SKM-1 (cell line): ENCODE measurements around the gene FHOD1.
A peak's percentile ranks its signal among the peaks of the same experiment; 100 is the strongest.

ENCODE experiments used
- DNase-seq: peaks from one replicate; lab custom pipeline; 2025; ENCODE audit not compliant: unreplicated experiment; lab: John Stamatoyannopoulos, UW

The FHOD1 gene

DNA sequence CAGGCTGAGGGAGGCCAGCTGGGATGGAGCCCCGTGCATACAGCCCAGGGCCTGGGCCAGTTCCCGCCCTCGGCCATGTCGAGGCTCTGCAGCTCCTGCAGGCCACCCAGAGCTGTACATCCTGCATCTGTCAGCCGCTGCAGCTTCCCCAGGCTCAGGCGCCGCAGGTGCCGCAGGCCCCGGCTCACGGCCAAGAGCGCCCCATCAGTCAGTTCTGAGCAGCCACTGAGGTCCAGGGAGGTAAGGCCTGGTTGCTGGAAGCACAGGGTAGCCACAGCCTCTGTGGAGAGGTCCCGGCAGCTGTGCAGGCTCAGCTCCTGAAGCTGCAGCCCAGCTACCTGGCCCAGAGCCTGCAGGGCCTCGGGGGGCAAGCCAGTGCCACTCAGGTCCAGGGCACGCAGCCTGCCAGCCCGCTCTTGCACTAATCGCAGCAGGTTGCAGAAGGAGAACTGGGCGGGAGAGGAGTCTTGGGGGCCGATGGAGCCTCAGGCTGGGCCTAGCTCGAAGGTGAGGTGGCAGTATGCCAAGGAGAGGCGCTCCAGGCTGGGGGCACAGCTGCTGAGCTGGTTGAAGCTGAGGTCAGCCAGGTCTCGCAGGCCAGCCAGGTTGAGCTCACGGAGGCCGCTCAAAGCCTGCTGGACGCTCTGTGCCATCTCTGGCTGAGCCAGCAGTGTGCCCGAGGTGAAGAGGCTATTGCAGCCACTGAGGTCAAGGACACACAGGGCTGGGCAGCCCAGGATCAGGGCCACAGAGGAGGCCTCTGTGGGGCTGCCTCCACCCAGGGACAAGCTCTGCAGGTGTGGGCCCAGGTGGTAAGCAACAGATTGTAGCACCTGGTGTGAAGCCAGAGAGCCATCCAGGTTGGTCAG is 37.0 kb downstream of the FHOD1 start:
- DNase-seq: no peak

DNA sequence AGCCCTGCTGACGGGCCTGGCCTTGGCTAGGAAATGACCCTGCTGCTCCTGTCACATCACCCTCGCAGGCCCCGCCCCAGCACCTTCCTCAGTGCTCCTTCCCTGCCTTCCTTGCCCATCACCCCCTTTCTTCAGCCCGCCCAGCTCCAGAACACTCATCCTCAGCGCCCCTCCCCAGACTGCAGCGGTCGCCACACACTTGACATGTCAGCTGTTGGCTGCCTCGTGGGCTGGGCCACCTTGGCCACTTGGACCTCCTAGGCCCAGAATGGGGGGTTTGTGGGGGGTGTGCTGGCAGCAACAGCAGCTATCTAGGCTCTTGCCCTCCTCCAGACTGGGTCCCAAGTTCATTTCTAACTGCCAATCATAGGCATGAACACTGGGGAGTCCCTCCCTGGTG is 37.7 kb downstream of the FHOD1 start:
- no peak for DNase-seq

- no peak for DNase-seq
Observed at GRCh38 chr16:67208154-67208896, 39.0 kb downstream of the FHOD1 start.

GRCh38 chr16:67207249-67208091 is 39.8 kb downstream of the FHOD1 start:
- no peak for DNase-seq

DNA sequence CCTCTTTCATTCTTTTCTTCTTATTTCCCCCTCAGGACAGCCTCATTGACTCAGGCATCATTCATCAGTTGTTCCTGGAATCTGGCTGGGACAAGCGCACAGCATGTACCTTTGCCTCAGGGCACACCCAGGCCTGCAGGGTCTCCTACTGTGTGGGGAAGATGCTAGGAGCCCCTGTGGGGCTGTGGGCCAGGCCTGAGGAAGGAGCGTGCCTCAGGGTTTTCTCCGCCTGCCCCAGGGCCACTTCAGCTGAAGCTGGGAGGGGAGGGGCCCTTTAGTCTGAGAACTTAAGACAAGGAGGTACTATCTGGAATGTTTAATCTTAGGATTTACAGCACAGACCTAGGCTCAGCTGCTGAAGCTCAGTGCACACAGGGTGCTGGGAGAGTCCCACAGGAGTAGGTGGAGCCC is 40.4 kb downstream of the FHOD1 start:
- DNase-seq: no peak

DNA sequence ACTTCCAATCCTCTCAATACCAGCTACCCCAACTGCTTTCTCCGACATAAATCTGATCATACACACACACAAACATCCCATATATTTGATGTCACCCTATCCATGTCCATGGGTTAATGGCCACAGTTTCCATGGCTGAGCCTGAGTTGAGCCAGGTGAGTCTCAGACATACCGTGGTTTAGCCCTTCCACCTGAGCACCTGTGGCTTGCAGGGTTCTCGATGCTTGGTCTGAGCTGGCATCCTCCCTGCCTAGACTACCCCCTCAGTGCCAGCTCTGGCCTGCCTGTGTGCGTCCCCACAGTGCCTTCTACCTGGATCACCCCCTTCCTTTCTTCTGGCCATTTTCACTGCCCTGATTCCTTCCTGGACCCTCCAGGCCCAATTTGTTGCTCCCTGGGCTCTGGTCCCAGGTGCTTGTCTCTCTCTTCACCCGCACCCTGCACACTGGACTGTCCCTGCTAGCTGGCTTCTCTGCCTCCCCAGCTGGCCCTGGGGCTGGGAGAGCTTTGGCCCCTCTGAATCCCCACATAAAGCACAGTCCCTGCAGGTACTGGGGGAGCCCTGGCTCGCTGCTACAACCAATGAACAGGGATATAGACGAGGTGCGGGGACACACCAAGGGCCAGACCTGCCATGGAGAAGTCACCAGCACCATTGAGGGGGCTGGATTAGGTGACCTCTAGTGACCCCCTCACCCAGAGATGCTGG is 41.0 kb downstream of the FHOD1 start:
- DNase-seq: no peak

GRCh38 chr16:67204076-67204475 is 43.2 kb downstream of the FHOD1 start:
- no peak for DNase-seq

DNA sequence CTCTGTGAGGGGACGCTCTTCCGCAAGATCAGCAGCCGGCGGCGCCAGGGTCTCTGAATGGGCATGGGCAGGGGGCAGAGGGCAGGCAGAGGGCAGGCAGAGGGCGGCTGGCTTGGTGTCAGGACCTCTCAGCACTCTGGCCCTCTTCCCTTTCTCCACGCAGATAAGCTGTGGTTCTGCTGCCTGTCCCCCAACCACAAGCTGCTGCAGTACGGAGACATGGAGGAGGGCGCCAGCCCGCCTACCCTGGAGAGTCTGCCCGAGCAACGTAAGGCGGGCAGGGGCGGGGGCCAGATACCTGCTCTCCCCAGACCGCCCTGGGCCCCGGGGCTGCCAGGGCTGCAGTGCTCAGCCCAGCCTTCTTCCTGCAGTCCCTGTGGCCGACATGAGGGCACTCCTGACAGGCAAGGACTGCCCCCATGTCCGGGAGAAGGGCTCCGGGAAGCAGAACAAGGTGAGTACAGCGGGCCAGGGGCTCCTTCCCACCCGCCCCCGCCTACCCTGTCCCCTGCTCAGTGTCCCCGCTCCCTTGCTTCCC is 44.3 kb downstream of the FHOD1 start:
- no peak for DNase-seq

DNA sequence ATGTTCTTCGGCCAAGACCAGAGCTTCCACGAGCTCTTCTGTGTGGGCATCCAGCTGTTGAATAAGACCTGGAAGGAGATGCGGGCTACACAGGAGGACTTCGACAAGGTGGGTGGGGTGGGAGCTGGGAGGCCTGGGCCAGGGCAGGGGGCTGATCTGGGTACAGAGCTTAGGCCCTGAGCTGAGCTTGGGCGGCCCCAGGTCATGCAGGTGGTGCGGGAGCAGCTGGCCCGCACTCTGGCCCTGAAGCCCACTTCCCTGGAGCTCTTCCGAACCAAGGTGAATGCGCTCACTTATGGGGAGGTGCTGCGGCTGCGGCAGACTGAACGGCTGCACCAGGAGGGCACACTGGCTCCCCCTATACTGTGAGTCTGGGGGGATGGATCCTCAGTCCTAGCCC is 44.9 kb downstream of the FHOD1 start:
- DNase-seq: no peak

DNA sequence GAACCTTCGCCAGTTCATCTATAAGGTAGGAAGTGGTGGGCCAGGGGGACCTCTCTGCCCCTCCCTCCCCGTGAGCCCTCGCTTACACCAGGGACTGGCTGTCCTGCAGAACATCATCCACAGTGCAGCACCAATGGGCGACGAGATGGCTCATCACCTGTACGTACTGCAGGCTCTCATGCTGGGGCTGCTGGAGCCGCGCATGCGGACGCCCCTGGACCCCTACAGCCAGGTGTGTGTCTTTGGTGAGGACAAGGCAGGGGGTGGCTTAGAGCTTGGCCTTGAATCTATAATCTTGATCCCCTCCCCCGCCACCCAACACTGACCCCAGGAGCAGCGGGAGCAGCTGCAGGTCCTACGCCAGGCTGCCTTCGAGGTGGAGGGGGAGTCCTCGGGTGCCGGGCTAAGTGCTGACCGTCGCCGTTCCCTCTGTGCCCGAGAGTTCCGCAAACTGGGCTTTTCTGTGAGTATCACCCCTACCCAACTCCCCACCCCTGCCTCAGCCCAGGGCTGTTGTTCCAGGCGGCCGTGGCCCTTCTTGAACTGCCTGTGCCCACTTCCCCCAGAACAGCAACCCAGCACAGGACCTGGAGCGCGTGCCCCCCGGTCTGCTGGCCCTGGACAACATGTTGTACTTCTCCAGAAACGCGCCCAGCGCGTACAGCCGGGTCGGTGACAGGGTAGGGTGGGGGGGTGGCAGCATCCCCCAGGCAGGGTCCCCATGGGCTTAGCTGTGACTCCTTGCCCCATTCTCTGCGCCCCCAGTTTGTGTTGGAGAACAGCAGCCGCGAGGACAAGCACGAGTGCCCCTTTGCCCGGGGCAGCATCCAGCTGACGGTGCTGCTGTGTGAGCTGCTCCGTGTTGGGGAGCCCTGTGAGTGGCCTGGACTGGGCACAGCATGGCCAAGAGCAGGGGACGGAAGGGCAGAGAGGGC is 45.6 kb downstream of the FHOD1 start:
- no peak for DNase-seq

DNA sequence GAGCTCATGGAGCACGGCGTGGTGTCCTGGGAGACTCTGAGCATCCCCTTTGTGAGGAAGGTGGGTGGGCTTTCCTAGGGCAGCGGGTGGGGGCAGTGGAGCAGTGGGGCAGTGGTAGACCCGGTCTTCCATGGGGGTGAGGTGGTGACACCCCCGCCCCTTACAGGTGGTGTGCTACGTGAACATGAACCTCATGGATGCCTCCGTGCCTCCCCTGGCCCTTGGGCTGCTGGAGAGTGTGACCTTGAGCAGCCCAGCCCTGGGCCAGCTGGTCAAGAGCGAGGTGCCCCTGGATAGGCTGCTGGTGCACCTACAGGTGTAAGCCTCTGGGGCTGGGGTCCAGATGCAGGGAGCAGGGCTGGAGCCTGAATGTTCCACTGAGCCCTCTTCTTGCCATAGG is 46.8 kb downstream of the FHOD1 start:
- no peak for DNase-seq

- no peak for DNase-seq
Observed at GRCh38 chr16:67199808-67200198, 47.5 kb downstream of the FHOD1 start.

DNA sequence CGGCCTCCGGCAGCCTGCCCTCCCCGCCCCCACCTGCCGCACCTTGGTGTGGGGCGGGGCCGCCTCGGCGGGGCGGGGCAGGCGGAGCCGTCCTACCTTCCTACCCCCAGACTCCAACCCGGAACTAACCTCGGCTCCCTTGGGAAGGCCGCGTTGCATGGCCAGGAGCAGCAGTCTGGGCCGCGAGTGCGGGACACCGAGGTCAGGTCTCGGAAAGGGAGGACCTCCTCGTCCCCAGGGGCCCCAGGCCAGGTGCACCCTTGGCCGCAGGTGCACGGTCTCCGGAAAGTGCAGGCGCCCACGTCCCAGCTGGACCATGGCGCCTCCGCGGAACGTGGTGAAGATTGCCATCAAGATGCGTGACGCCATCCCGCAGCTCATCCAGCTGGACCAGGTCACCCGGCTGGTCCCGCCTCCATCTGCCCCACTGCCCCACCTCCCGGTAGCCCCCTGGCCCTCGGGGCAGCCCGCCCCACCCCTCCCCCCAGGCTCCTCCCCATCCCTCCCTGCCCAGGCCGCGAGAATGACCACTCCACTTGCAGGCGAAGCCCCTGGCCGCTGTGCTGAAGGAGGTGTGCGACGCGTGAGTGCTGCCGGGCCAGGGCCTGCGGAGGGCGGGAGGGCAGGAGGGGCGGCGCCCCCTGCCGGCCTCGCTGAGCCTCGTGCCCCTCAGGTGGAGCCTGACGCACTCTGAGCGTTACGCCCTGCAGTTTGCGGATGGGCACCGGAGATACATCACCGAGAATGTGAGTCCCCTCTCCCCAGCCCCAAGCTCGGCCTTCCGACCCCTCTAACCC is 48.1 kb downstream of the FHOD1 start, which contains the start of gene ELMO3:
ELMO3 (plus strand) TSS at position 121 of the 797 bp plus-strand sequence; CDS start at position 317, 196 bp downstream.
- DNase-seq: no peak

DNA sequence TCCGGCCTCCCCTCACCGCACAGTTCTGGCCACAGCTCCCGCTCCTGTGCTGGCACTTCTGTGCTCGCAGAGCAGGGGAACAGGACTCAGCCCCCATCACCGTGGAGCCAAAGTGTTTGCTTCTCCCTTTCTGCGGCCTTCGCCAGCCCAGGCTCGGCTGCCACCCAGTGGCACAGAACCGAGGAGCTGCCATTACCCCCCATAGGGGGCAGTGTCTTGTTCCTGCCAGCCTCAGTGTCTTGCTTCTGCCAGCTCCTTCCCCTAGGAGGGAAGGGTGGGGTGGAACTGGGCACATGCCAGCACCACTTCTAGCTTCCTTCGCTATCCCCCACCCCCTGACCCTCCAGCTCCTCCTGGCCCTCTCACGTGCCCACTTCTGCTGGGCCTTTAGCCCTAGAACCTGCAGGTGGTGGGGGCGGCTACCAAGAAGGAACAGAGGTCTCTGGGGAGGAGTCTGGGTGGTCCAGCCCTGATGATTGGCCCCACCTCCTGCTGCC is 49.0 kb downstream of the FHOD1 start:
- DNase-seq: peak; percentile 13

DNA sequence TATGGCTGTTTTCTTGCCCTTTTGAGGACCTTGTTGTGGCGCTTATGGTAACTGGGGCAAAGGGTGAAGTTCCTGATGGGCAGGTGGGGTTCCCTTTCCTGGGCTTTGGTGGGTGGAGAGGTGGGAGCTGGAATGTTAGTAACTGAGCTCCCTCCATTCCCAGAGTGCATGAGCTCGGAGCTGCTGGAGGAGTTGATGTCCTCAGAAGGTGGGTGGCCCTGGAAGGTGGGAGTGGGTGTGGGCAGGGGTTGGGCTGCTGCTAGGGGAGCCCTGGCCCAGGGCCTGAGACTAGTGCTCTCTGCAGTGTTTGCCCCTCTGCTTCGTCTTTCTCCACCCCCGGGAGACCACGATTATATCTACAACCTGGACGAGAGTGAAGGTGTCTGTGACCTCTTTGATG is 49.6 kb downstream of the FHOD1 start:
- DNase-seq: no peak

DNA sequence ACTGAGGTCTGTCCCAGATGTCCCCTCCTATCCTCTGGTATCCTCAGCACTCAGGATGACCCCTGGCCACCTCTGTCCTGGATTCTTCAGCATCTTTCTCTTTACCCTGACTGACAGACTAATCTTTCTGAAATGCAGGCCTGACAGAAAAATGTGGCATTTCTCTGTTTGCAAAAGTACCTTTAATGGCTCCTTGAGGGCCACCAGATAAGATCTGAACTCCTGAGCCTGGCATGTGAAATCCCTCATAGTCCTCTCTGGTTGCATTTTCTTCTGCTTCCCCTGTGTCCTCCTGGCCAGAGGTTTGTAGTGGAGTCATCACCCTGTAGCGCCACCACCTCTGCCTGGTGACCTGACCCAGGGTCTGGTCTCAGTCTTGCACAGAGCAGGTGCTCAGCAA is 50.4 kb downstream of the FHOD1 start:
- DNase-seq: no peak

DNA sequence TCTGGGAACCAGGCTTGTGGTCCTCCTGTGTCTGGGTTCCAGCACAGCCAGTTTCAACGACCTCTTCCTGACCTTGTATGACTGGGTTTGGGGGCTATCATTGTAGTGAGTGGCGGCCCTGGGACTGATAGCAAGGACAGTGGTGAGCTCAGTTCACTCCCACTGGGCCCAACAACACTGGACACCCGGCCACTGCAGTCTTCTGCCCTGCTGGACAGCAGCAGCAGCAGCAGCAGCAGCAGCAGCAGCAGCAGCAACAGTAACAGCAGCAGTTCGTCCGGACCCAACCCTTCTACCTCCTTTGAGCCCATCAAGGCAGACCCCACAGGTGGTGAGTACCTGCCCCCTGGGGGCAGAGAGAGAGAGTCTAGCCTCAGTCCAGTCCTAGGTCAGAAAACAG is 51.6 kb downstream of the FHOD1 start:
- no peak for DNase-seq

- DNase-seq: no peak
Observed at GRCh38 chr16:67194260-67194659, 53.0 kb downstream of the FHOD1 start.
